Measurements from ENCODE around the gene COA4. TPM values are rescaled to one million over a fixed set of nuclear protein-coding genes. Genes with fewer than 3 reads are reported as not detected.
"Not testable (repeated sequence)": the region's sequence is repeated elsewhere in the genome, so short reads cannot be mapped to it uniquely, and the experiment has no call there.

Gene COA4
- total RNA-seq, 1 experiment from 2014 or later = 114 TPM

GRCh38 chr11:73883856-73884255 lies 7.2 kb upstream of the COA4 start:
- Mint-ChIP-seq H3K4me1 (no peaks in the 10 kb centered on the region), H3K27me3 (ENCODE audit: low read depth) (no peaks in the 10 kb centered on the region), H3K9me3 (peaks cover 3% of the 10 kb centered on the region; the same call in 1 of the 2 replicates), H3K27ac (peak overlapping the region; percentile 2; the same call in 1 of the 2 replicates), H3K4me3 (no peak overlapping the region), H3K36me3 (peaks cover 20% of the 10 kb centered on the region)
- DNase-seq (ENCODE audit: low spot score) (no peak), ATAC-seq (no peak)
- POLR2A ChIA-PET = no interaction called here
- CTCF ChIA-PET = no interaction called here
- no peak for TF ChIP-seq ZNF232 (CRISPR knock-in tag; IDR thresholded peaks at IDR 0.05)
- TF ChIP-seq SP1 (CRISPR knock-in tag; conservative IDR thresholded peaks at IDR 0.05) = no peak
- TF ChIP-seq IRF1 (CRISPR knock-in tag; IDR thresholded peaks at IDR 0.05) = no peak
- no peak for TF ChIP-seq ZNF219 (CRISPR knock-in tag; IDR thresholded peaks at IDR 0.05; ENCODE audit: borderline replicate concordance)
- no peak for TF ChIP-seq JAZF1 (CRISPR knock-in tag; IDR thresholded peaks at IDR 0.05)
- no peak for TF ChIP-seq ATF2 (CRISPR knock-in tag; IDR thresholded peaks at IDR 0.05; ENCODE audit: borderline replicate concordance, low read depth)
- no peak for TF ChIP-seq ETV6 (CRISPR knock-in tag; IDR thresholded peaks at IDR 0.05)

- not testable (repeated sequence) for H3K9me3 Mint-ChIP-seq; H3K27me3 Mint-ChIP-seq (ENCODE audit: low read depth); ATAC-seq; H3K4me1 Mint-ChIP-seq; H3K36me3 Mint-ChIP-seq; H3K27ac Mint-ChIP-seq; H3K4me3 Mint-ChIP-seq
- peak; percentile 61 for DNase-seq (ENCODE audit: low spot score)
- POLR2A ChIA-PET = interaction anchor here (0.5 to 0.6 kb wide), 2 partner anchors 208 to 869 kb away, joined by 3 to 8 read pairs; no protein-coding TSS in a partner anchor
- CTCF ChIA-PET = interaction anchor here (0.6 to 1.2 kb wide), 3 partner anchors 51 to 81 kb away, joined by 3 to 8 read pairs (median 5); no protein-coding TSS in a partner anchor
Measured at GRCh38 chr11:73880449-73880848, 3.8 kb upstream of the COA4 start.

- ATAC-seq (no peak), DNase-seq (ENCODE audit: low spot score) (no peak)
- Mint-ChIP-seq H3K4me1 (peaks cover 18% of the 10 kb centered on the region), H3K27me3 (ENCODE audit: low read depth) (no peaks in the 10 kb centered on the region), H3K9me3 (no peaks in the 10 kb centered on the region), H3K36me3 (peaks cover 11% of the 10 kb centered on the region), H3K27ac (no peak overlapping the region), H3K4me3 (0 out of 2 replicates have a peak overlapping the region, but pooled peaks have one; percentile 10)
- ChIA-PET POLR2A (no interaction called here), CTCF (interaction anchor here (0.6 kb wide), 2 partner anchors 39 to 253 kb away, joined by 3 to 4 read pairs; no protein-coding TSS in a partner anchor)
- TF ChIP-seq E2F4 (CRISPR knock-in tag; IDR thresholded peaks at IDR 0.05; ENCODE audit: borderline replicate concordance, low read depth) = no peak
- no peak for TF ChIP-seq AFF4 (CRISPR knock-in tag; IDR thresholded peaks at IDR 0.05; ENCODE audit: borderline replicate concordance)
- no peak for TF ChIP-seq ESRRA (CRISPR knock-in tag; IDR thresholded peaks at IDR 0.05; ENCODE audit: borderline replicate concordance)
- no peak for TF ChIP-seq ATF3 (CRISPR knock-in tag; conservative IDR thresholded peaks at IDR 0.05)
- TF ChIP-seq MXD4 (CRISPR knock-in tag; IDR thresholded peaks at IDR 0.05; ENCODE audit: borderline replicate concordance) = no peak
- no peak for TF ChIP-seq JAZF1 (CRISPR knock-in tag; IDR thresholded peaks at IDR 0.05)
- no peak for TF ChIP-seq GTF2I (CRISPR knock-in tag; conservative IDR thresholded peaks at IDR 0.05)
- no peak for TF ChIP-seq SP1 (CRISPR knock-in tag; conservative IDR thresholded peaks at IDR 0.05)
- no peak for TF ChIP-seq JUN (CRISPR knock-in tag; IDR thresholded peaks at IDR 0.05)
- TF ChIP-seq PREB (CRISPR knock-in tag; IDR thresholded peaks at IDR 0.05; ENCODE audit: borderline replicate concordance) = no peak
- no peak for TF ChIP-seq RORB (CRISPR knock-in tag; IDR thresholded peaks at IDR 0.05)
- no peak for TF ChIP-seq E2F1 (CRISPR knock-in tag; IDR thresholded peaks at IDR 0.05)
- no peak for TF ChIP-seq MLX (CRISPR knock-in tag; IDR thresholded peaks at IDR 0.05)
- no peak for TF ChIP-seq GRHL2 (CRISPR knock-in tag; IDR thresholded peaks at IDR 0.05; ENCODE audit: insufficient replicate concordance, severe bottlenecking)
- TF ChIP-seq PRRX2 (CRISPR knock-in tag; IDR thresholded peaks at IDR 0.05) = no peak
- TF ChIP-seq TEAD1 (CRISPR knock-in tag; IDR thresholded peaks at IDR 0.05) = no peak
- TF ChIP-seq ZNF138 (CRISPR knock-in tag; conservative IDR thresholded peaks at IDR 0.05) = no peak
Measured at GRCh38 chr11:73878771-73879170, 2.1 kb upstream of the COA4 start.
